Middle frontal gyrus (tissue), 1 donor: Measurements from ENCODE around the gene TP53TG5.

ENCODE experiments used
- DNase-seq: peaks from one replicate; pipeline ENCODE4 v3.0.0-alpha.2; 2015; ENCODE audit warnings: low spot score; ENCODE audit errors: extremely low spot score

TP53TG5 gene

GRCh38 chr20:45405571-45406259 lies 27.6 kb upstream of the TP53TG5 start:
- DNase-seq: no peak

- no peak for DNase-seq
Observed at GRCh38 chr20:45404438-45404837, 26.3 kb upstream of the TP53TG5 start.

- no peak for DNase-seq
Observed at GRCh38 chr20:45402946-45403345, 24.8 kb upstream of the TP53TG5 start.

- no peak for DNase-seq
Observed at GRCh38 chr20:45400346-45401031, 22.4 kb upstream of the TP53TG5 start.

- no peak for DNase-seq
Observed at GRCh38 chr20:45399018-45399417, 20.9 kb upstream of the TP53TG5 start.

- DNase-seq: no peak
Observed at GRCh38 chr20:45395114-45395415, 16.9 kb upstream of the TP53TG5 start.

GRCh38 chr20:45394221-45395113 lies 16.3 kb upstream of the TP53TG5 start:
- no peak for DNase-seq

GRCh38 chr20:45392733-45393132 lies 14.6 kb upstream of the TP53TG5 start:
- DNase-seq: no peak

GRCh38 chr20:45391559-45391958 lies 13.4 kb upstream of the TP53TG5 start:
- no peak for DNase-seq

GRCh38 chr20:45390931-45391330 lies 12.8 kb upstream of the TP53TG5 start:
- no peak for DNase-seq

GRCh38 chr20:45387274-45387673 lies 9.1 kb upstream of the TP53TG5 start:
- DNase-seq: no peak

- DNase-seq: no peak
Observed at GRCh38 chr20:45377269-45377668, 856 bp downstream of the TP53TG5 start.

- DNase-seq: no peak
Observed at GRCh38 chr20:45374966-45375365, 3.2 kb downstream of the TP53TG5 start.

GRCh38 chr20:45374101-45374467 lies 4.0 kb downstream of the TP53TG5 start:
- DNase-seq: no peak

- DNase-seq: peak; percentile 75
Observed at GRCh38 chr20:45373353-45374100, 4.6 kb downstream of the TP53TG5 start.

- no peak for DNase-seq
Observed at GRCh38 chr20:45372646-45373352, 5.3 kb downstream of the TP53TG5 start.

GRCh38 chr20:45372241-45372640 lies 5.9 kb downstream of the TP53TG5 start:
- DNase-seq: no peak

- no peak for DNase-seq
Observed at GRCh38 chr20:45370571-45371160, 7.5 kb downstream of the TP53TG5 start.

- no peak for DNase-seq
Observed at GRCh38 chr20:45368221-45368980, 9.7 kb downstream of the TP53TG5 start.

GRCh38 chr20:45367126-45367525 lies 11.0 kb downstream of the TP53TG5 start:
- no peak for DNase-seq
